Raji (cell line): ENCODE data around the gene CAMKK1.

Experiments used
- POLR2A ChIP-seq: IDR thresholded peaks from 2 replicates; pipeline ENCODE4 v1.6.1; 2011; ENCODE audit warnings: low read depth, low read length, control low read depth; ENCODE audit not compliant: insufficient read depth

CAMKK1 gene

GRCh38 chr17:3893003-3893719, at the start of gene CAMKK1:
Gene CAMKK1 (minus strand): TSS chr17:3893053. CDS start chr17:3885687, 7,366 bp downstream.
- peak; percentile 50 for TF ChIP-seq POLR2A

- TF ChIP-seq POLR2A, result no peak
Observed at GRCh38 chr17:3940965-3941698, 48.3 kb upstream of the CAMKK1 start.

DNA sequence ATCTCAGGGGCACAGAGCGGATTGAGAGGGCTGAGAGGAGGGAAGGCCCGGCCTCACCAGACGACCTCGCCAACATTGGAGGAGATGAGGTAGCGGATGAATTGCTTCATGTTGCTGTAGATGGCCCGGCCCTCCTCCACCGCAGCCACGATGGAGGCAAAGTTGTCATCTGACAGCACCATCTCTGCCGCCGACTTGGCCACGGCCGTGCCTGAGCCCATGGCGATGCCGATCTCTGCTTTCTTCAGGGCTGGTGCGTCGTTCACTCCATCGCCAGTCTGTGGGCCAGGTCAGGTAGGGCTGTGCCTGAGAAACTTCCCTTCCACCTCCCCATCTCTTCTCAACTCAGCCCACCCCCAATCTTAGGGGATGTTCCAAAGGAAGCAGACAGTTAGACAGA, 44.5 kb upstream of the CAMKK1 start:
- TF ChIP-seq POLR2A, result no peak

- TF ChIP-seq POLR2A, result no peak
Observed at GRCh38 chr17:3935825-3936355, 43.0 kb upstream of the CAMKK1 start.

GRCh38 chr17:3935140-3935542, 42.3 kb upstream of the CAMKK1 start:
- no peak for TF ChIP-seq POLR2A

- no peak for TF ChIP-seq POLR2A
Observed at GRCh38 chr17:3929764-3930163, 36.9 kb upstream of the CAMKK1 start.

DNA sequence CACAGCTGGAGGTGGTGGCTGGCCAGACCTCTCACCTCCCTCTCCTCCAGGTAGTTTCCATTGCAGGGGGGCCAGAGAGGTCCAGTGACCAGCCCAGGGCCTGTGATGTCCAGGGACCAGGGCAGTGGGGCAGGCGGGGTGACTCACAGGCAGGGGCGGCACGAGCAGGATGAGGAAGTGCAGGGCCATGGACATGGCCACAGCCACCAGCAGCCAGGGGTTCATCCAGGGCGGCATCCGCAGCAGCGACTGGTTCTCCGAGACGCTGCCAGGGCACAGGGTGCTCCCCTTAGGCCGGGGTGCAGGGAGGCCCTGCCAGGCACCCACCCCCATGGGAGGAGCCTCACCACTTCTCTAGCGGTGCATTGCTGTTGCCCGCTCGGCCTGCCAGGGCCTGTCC, 36.3 kb upstream of the CAMKK1 start:
- no peak for TF ChIP-seq POLR2A

DNA sequence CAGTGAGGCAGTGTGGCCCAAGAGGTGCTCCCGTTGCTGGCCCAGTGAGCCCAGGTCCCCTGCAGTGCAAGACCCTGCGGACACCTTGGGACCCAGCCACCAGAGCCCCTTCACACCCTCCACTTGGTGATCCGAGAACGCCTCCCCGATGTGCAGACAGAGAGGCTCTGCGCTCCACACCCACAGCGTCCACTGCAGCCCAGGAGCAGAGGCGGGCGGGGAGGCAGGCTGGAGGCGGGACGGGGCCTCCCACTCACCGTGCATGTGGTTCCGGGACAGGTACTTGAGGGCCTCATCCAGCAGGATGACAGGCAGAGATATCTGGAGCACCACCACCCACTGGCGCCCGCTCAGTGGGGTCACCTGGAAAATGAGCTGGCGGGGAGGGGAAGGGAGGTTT, 35.6 kb upstream of the CAMKK1 start:
- TF ChIP-seq POLR2A, result no peak

DNA sequence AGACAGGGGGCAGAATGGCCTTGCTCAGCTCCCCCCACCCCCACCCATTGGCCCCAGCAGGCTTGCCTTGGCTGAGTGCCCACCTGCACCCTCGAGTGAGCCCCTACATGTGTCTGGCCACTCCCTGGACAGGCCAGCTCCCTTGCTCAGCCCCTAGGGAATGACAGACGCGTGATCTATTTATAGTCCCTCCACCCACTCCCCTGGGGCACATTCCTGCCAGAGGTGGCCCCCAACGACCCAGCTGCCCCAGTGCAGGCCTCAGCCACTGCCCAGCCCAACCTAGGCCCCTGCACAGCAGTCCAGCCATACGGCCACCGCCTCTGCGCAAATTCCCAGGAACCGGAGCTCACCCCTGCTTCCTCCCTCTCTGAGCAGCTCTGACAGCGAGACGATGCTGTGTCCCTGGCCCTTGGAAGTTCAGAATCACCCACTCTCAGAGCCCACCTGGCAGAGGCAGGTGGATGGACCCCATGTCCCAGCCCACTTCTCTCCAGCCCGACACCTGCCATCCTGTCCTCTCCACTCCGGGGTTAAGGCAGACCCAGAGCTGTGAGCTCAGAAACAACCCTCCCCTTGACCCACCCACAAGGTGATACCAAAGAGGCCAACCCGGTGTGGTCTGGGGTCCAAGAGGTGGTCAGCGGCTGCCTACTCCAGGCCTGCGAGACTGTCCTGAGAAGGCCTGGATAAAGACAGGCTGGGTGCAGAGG, 34.9 kb upstream of the CAMKK1 start:
- no peak for TF ChIP-seq POLR2A

- TF ChIP-seq POLR2A, result no peak
Observed at GRCh38 chr17:3926860-3927627, 34.2 kb upstream of the CAMKK1 start.

- no peak for TF ChIP-seq POLR2A
Observed at GRCh38 chr17:3925684-3926485, 33.0 kb upstream of the CAMKK1 start.

DNA sequence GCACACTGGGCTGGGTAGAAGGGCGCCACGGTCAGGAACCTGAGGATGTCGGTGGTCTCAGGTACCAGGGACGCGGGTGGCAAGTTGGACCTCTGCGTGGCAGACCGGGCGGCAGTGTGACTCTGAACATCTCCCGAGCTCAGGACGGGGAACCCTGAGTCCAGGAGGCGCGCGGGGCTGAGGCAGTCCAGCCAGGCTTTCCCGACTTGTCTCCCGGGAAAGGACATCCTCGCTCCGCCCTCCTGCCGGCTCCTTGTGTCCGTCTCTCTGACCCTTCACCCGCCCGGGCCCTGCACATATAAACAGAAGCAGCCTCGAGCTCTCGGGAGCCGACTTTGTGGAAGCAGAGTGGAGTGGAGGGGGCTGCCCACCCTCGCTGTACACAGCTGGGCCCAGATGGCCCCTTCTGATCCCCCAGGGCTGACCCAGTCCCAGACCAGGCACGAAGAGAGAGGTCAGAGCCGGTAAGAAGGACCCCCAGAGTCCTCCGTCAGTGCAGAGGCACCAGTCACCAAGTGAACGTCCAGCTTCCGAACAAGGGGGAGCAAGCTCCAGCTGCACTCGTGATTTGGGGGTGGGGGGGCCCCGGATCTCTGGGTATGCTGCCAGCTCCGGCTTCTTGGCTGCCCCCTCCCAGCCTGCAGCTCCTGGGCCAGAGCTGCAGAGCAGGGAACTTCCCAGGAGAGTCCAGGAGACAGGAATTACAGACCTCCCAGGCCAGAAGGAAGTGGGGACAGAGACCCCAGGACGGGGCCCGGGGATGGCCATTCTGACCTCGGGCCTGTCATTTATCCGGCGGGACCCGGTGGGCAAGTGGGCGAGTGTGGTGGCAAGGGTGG, 31.9 kb upstream of the CAMKK1 start:
- no peak for TF ChIP-seq POLR2A

- TF ChIP-seq POLR2A, result no peak
Observed at GRCh38 chr17:3923466-3924190, 30.8 kb upstream of the CAMKK1 start.

DNA sequence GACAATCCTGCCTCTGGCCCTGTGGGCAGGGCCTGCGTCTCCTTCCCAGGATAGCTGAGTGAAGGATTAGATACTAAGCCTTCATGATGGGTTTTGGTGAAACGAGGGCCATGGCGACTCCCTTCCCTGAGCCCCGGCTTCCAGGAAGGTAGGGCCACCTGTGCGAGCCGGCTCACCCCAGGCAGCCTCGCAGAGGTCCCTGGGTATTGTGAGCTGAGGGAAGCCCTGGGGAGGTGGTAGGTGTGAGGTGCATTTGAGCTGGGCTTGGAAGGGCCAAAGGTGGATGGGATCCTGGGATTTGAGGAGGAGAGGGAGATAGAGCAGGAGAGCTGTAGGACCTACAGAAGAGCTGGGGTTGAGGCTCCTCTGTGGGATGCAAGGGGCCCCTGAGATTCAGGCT, 29.9 kb upstream of the CAMKK1 start:
- TF ChIP-seq POLR2A, result no peak
